Stimulated activated CD4-positive, alpha-beta T cell treated with anti-CD3 and anti-CD28 coated beads, Interleukin-15, amount 100 ng/mL, for 24 hours (primary cell): ENCODE data around the gene ARPC5L.

Experiments
- DNase-seq: peaks from one replicate; pipeline ENCODE4 v3.0.0-alpha.2; 2020

The ARPC5L gene

GRCh38 chr9:124868511-124869465 lies 6.9 kb downstream of the ARPC5L start:
- DNase-seq = peak; percentile 94

GRCh38 chr9:124869466-124869985 lies 7.6 kb downstream of the ARPC5L start:
- peak; percentile 59 for DNase-seq

GRCh38 chr9:124869986-124870560 lies 8.1 kb downstream of the ARPC5L start:
- peak; percentile 94 for DNase-seq

DNA sequence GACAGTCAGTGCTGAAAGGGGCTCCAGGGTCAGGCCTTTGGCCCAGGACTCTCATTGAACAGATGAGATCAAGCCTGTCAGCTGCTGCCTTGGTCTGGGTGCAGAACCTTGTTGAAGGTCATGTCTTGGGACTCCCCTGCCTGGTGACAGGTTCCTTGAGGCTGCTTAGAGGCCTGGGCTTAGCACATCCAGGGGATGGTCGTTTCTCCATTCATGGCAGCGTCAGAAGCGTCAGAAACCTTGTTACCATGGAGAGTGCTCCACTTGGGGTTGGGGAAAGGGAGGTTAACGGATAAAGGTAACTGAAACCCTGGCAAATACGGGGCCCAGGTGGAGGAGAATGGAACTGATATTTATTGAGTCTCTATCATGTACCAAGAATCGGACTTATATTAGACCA lies 8.8 kb downstream of the ARPC5L start:
- DNase-seq = no peak

GRCh38 chr9:124871156-124871561 lies 9.2 kb downstream of the ARPC5L start:
- DNase-seq = no peak

DNA sequence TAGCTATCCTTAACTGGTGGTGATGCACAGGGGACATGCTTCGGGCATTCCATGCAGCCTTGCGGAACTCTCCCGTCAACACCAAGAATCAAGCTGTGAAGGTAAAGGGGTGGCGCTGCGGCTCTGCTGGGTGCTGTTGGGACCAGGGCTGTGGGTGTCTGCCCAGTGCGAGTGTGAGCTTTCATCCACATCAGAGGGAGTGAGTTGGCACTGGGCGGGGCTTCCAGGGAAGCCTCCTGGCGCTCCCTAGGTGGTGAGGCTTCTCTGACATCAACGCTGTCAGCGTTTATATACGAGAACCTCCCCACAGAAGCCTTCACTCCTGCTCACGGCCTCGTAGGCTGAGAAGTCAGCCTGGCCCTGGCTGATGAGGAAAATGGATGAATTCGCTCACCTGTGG lies 11.7 kb downstream of the ARPC5L start:
- peak; percentile 50 for DNase-seq

GRCh38 chr9:124875501-124875900 lies 13.6 kb downstream of the ARPC5L start:
- no peak for DNase-seq

- no peak for DNase-seq
These were observed 15.3 kb downstream of the ARPC5L start for GRCh38 chr9:124877021-124877782.

DNA sequence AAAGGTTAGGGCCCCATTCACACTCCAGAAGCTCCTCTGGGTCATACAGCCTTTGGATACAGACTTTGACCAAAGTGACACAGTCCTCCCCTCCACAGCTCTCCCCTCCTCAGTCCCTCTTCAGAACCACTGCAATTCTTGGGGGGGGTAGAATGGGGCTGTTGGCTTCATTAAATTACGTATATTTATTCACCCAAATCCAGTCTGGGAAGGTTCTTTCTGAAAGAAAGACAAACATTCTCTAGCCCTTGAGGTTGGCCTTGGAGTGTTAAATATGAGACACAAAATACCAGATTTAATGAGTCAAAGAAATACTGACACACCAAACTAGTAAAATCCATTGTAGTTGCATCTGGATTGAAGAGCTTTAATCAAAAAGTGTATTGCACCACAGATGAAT lies 16.1 kb downstream of the ARPC5L start:
- no peak for DNase-seq

DNA sequence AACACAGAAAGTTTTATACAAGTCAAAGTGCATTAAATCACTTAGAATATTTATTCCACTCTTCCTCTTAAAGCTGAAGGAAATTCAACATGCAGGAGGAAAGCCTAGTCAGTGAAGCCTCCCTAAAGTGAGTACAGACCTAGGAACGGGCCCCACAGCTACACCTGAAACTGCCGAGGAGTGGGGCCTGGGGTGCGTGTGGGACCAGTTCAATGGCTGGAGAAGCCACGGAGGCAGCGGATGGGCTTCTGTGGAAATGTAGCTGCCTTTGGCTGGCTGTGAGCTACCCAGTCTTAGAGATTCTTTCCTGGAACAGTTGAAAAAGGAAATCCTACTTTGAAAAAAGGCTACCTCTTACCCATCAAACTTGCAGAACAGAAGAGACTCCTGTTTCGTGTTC lies 16.6 kb downstream of the ARPC5L start:
- no peak for DNase-seq

DNA sequence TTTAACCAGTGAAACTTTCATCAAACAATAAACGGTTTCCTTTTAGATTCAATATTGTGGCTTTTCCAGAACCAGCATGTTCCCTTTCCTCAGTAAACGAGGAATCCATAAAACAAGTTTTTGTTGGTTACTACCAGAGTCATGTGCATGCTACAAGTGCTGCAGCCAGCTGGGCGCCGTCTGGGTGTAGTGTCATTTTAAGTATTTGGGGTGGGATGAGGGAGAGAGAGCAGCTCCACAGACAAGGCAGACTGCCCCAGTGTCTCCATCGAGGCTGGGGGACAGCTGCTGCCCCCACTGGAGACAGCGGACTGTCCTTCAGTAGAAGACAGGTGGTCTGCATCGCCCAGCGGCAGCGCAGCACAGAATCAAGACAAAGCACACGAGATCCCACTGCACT lies 17.3 kb downstream of the ARPC5L start:
- no peak for DNase-seq

- DNase-seq = no peak
These were observed 18.6 kb downstream of the ARPC5L start for GRCh38 chr9:124880501-124880900.

- no peak for DNase-seq
These were observed 19.3 kb downstream of the ARPC5L start for GRCh38 chr9:124881138-124881743.

GRCh38 chr9:124882231-124882630 lies 20.3 kb downstream of the ARPC5L start:
- no peak for DNase-seq

DNA sequence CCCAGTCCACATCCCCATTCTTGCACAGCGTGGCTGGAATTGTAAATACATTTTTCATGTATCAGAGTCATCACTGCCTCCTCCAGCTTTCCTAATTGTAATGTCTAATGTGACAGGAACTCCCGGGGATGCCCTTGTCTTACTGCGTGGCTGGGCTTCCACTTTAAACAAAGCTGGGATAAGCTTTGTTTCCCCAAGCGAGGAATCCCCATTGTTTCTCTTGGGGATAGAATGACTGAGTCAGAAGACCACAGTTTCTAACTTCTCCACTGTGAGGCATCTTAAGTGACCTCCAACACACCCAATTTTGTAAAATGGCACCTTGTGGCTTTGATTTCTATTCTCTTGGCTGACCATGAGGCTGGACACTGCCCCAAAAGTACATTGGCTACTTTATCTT lies 22.4 kb downstream of the ARPC5L start:
- no peak for DNase-seq

DNA sequence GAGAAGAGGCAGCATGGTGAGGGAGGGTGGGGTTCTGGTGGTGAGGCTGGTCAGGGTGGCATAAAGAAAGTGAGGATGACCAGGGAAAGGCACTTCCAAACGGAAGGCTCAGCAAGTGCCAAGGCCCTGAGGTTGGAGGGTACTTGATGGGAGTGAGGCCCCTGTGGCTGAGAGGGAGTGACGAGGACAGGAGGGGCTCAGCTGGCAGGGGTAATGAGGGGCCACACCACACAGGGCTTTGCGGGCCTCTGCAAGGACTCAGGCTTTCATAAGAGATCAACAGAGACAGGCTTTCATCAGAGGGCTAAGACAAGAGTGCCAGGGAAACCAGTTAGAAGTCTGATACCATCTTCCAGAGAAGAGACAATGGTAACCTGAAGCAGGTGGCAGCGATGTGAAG lies 23.6 kb downstream of the ARPC5L start:
- DNase-seq = no peak

DNA sequence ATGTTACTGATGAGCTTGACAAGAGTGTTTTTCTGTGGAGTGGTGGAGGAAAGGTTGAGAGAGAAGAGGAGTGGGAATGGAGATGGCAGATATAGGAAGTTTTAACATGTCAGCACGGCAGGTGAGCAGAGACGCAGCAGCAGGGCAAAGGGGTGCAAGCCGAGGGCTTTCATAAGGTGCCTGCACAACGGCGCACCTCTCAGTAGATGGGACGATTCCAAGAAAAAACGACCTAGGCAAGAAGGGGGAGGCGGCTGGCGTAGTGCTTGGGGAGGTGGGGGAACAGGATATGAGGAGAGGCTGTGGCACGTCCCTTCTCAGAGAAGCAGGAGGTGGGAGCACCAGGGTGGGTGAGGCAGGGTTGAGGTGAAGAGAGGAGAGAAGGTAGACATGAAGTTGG lies 24.5 kb downstream of the ARPC5L start:
- DNase-seq = no peak

GRCh38 chr9:124886866-124887492 lies 25.0 kb downstream of the ARPC5L start:
- no peak for DNase-seq

DNA sequence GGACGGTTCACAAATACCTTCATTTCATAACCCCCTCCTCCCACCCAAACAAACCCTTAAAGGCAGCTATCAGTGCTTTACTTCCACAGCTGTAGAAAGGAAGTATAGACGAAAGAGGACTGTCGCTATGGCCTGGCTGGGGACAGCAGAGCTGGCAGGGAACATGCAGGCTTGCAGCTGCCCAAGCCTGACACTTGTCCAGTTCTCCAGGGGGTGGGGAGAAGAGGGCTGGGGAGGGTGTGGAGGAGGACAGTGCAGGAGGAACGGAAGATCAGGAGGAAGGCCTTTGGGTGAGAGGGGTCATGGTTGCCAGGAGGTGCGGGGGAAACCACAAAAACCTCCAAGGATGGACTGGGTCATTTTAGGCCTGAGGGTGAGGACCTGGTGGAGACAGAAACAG lies 25.9 kb downstream of the ARPC5L start:
- no peak for DNase-seq

- DNase-seq = no peak
These were observed 27.1 kb downstream of the ARPC5L start for GRCh38 chr9:124889006-124889405.

GRCh38 chr9:124890179-124890578 lies 28.2 kb downstream of the ARPC5L start:
- DNase-seq = no peak

- DNase-seq = no peak
These were observed 32.3 kb downstream of the ARPC5L start for GRCh38 chr9:124894035-124894740.
